Chondrocyte (in vitro differentiated cells): ENCODE measurements around the gene BRD9. TPM values are rescaled to one million over a fixed set of nuclear protein-coding genes. Genes with fewer than 3 reads are reported as not detected.
"Not testable (repeated sequence)": the region's sequence is repeated elsewhere in the genome, so short reads cannot be mapped to it uniquely, and the experiment has no call there.

Experiments
- DNase-seq: peaks from one replicate; pipeline ENCODE4 v3.0.0; 2021; ENCODE audit warnings: mixed read lengths, low spot score
- H3K27ac Mint-ChIP-seq: one replicate; pipeline ENCODE4 v1.8.0; 2021; ENCODE audit warnings: mild to moderate bottlenecking, moderate library complexity, mixed read lengths; ENCODE audit not compliant: unreplicated experiment
- H3K27me3 Mint-ChIP-seq: 2 replicates; pipeline ENCODE4 v1.8.0; 2021; ENCODE audit warnings: low read depth, mixed read lengths
- H3K36me3 Mint-ChIP-seq: 2 replicates; pipeline ENCODE4 v1.8.0; 2021; ENCODE audit warnings: low read depth, mixed read lengths
- H3K4me1 Mint-ChIP-seq: 2 replicates; pipeline ENCODE4 v1.8.0; 2021; ENCODE audit warnings: low read depth, mild to moderate bottlenecking, mixed read lengths
- H3K4me3 Mint-ChIP-seq: one replicate; pipeline ENCODE4 v1.8.0; 2021; ENCODE audit warnings: mild to moderate bottlenecking, moderate library complexity, mixed read lengths; ENCODE audit not compliant: unreplicated experiment
- H3K9me3 Mint-ChIP-seq: 2 replicates; pipeline ENCODE4 v1.8.0; 2021; ENCODE audit warnings: low read depth, mixed read lengths
- total RNA-seq: library from RNA; stranded (reverse); gene quantifications from 3 replicates; pipeline ENCODE4 v1.2.1, GENCODE V29; 2021
- TF ChIP-seq, protein P1 (sequence below): fragments of 200-600 bp; sonication (generic); IDR thresholded peaks from 2 replicates; pipeline ENCODE4 v1.5.0; 2021; ENCODE audit warnings: antibody characterized with exemption, mild to moderate bottlenecking, moderate library complexity

The BRD9 gene
- total RNA-seq, 1 donor from 2014 or later: 26.5 TPM

DNA sequence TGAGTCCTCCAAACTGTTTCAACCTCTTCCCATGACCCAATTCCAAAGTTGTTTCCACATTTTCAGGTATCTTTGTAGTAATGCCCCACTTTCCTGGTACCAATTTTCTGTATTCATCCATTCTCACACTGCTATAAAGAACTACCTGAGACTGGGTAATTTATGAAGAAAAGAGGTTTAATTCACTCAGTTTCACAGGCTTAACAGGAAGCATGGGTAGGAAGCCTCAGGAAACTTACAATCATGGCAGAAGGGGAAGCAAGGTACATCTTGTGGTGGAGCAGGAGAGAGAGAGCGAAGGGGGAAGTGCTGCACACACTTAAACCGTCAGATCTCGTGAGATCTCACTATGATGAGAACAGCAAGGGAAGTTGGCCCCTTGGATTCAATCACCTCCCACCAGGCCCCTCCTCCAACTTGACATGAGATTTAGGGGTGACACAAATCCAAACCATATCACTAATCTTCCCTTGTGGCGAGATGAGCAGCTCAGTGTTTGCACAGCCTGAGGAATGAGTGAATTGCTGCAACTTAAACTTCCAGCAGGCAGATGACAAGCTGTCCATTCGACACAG, 43.0 kb upstream of the BRD9 start:
- Mint-ChIP-seq H3K4me1 (no peaks in the 10 kb centered on the region), H3K36me3 (peaks cover 1% of the 10 kb centered on the region), H3K9me3 (no peaks in the 10 kb centered on the region), H3K27me3 (peaks cover 72% of the 10 kb centered on the region), H3K27ac (no peak overlapping the region), H3K4me3 (no peak overlapping the region)
- TF ChIP-seq, protein P1, sequence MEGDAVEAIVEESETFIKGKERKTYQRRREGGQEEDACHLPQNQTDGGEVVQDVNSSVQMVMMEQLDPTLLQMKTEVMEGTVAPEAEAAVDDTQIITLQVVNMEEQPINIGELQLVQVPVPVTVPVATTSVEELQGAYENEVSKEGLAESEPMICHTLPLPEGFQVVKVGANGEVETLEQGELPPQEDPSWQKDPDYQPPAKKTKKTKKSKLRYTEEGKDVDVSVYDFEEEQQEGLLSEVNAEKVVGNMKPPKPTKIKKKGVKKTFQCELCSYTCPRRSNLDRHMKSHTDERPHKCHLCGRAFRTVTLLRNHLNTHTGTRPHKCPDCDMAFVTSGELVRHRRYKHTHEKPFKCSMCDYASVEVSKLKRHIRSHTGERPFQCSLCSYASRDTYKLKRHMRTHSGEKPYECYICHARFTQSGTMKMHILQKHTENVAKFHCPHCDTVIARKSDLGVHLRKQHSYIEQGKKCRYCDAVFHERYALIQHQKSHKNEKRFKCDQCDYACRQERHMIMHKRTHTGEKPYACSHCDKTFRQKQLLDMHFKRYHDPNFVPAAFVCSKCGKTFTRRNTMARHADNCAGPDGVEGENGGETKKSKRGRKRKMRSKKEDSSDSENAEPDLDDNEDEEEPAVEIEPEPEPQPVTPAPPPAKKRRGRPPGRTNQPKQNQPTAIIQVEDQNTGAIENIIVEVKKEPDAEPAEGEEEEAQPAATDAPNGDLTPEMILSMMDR: no peak
- DNase-seq: no peak

DNA sequence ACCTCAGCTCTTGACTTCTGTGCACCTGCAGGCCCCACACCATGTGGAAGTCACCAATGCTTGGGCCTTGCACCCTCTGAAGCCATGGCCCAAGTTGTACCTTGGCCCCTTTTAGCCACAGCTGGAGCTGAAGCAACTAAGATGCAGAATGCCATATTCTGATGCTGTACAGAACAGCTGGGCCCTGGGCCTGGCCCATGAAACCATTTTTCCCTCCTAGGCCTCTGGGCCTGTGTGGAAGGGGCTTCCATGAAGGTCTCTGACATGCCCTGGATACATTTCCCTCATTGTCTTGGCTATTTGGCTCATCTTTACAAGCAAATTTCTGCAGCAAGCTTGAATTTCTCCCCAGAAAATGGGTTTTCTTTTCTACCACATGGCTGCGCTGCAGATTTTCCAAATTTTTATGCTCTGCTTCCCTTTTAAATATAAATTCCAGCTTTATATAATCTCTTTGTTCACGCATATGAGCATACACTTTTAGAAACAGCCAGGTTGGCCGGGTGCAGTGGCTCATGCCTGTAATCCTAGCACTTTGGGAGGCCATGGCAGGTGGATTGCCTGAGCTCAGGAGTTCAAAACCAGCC, 41.9 kb upstream of the BRD9 start:
- DNase-seq: not testable (repeated sequence)

DNA sequence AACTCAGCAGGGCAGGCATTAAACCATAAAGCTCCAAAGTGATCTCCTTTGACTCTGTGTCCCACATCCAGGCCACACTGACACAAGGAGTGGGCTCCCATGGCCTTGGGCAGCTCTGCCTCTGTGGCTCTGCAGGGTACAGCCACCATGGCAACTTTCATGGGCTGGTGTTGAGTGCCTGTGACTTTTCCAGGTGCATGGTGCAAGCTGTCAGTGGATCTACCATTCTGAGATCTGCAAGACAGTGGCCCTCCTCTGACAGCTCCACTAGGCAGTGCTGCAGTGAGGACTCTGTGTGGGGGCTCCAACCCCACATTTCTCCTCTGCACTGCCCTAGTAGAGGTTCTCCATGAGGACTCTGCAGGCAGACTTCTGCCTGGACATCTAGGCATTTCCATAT, 41.4 kb upstream of the BRD9 start:
- H3K27me3 Mint-ChIP-seq: peaks cover 73% of the 10 kb centered on the region
- not testable (repeated sequence) for DNase-seq, H3K9me3 Mint-ChIP-seq, H3K36me3 Mint-ChIP-seq, H3K4me3 Mint-ChIP-seq, H3K27ac Mint-ChIP-seq, H3K4me1 Mint-ChIP-seq

More for the DNA sequence above, 41.9 kb upstream of the BRD9 start:
- TF ChIP-seq, protein P1: peak; percentile 74
- not testable (repeated sequence) for H3K4me3 Mint-ChIP-seq, H3K4me1 Mint-ChIP-seq, H3K27ac Mint-ChIP-seq, H3K36me3 Mint-ChIP-seq, H3K9me3 Mint-ChIP-seq
- peaks cover 76% of the 10 kb centered on the region for H3K27me3 Mint-ChIP-seq

DNA sequence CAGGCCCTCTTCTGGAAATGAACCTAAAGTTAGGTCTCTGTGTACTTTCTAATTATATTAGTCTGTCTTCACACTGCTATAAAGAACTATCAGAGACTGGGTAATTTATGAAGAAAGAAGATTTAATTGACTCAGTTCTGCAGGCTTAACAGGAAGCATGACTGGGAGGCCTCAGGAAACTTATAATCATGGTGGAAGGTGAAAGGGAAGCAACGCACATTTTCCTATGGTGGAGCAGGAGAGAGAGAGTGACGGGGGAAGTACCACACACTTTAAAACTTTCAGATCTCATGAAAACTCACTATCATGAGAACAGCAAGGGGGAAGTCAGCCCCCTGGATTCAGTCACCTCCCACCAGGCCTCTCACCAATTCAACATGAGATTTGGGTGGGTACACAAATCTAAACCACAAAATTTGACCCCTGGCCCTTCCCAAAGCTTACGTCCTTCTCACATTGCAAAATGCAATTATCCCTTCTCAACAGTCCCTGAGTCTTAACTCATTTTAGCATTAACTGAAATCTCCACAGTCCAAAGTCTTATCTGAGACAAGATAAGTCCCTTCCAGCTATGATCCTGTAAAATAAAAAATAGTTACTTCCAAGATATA, 40.8 kb upstream of the BRD9 start:
- Mint-ChIP-seq H3K27ac (no peak overlapping the region), H3K4me1 (no peaks in the 10 kb centered on the region), H3K4me3 (no peak overlapping the region), H3K27me3 (peaks cover 72% of the 10 kb centered on the region), H3K9me3 (no peaks in the 10 kb centered on the region), H3K36me3 (peaks cover 3% of the 10 kb centered on the region)
- DNase-seq: no peak
- TF ChIP-seq, protein P1: no peak

DNA sequence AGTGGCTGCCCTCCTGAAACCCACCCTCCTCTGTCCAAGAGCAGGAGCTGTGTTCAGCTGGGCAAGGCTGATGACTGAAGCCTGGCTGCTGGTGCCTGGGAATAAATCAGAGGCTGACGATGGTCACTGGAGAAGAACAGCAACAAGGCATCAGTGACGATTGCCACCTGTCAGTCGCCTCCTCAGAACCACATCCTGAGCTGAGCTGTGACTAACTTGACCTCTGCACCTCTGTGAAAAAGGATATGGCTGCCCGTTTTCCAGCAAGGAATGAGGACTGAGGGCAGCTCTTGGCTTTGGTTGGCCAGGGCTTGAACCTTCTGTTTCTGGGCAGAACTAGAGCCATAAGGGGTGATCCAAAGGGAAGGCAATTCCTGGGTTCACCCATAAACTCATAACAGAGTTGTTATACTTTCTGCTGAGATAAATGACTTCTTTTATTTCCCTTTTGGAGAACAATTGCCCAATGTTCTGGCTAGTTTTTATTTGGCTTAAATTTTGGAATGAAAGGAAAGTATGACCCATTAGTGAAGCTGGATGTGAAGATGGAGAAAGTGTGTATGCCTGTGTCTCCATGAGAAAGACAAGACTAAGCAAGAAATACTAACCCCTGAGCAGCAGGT, 40.1 kb upstream of the BRD9 start:
- peaks cover 71% of the 10 kb centered on the region for H3K27me3 Mint-ChIP-seq
- H3K4me3 Mint-ChIP-seq: no peak overlapping the region
- no peaks in the 10 kb centered on the region for H3K9me3 Mint-ChIP-seq
- TF ChIP-seq, protein P1: no peak
- H3K27ac Mint-ChIP-seq: no peak overlapping the region
- H3K4me1 Mint-ChIP-seq: no peaks in the 10 kb centered on the region
- no peak for DNase-seq
- peaks cover 5% of the 10 kb centered on the region for H3K36me3 Mint-ChIP-seq
